Mesenchymal stem cell (in vitro differentiated cells and primary cell): Measurements from ENCODE around the gene LPP.

Experiments used
- DNase-seq: peaks from one replicate; pipeline ENCODE4 v3.0.0-alpha.2; 2013
- H2AFZ ChIP-seq: one replicate; pipeline ENCODE4 v1.6.1; 2013; ENCODE audit warnings: low read depth, mild to moderate bottlenecking, control low read depth, inconsistent platforms, low read length, moderate library complexity
- H2AK5ac ChIP-seq: 2 replicates; pipeline ENCODE4 v1.6.1; 2013; ENCODE audit warnings: low read length, moderate library complexity, mild to moderate bottlenecking, inconsistent platforms; ENCODE audit not compliant: severe bottlenecking
- H2BK120ac ChIP-seq: one replicate; pipeline ENCODE4 v1.6.1; 2013; ENCODE audit warnings: low read depth, mild to moderate bottlenecking, inconsistent platforms, low read length, moderate library complexity
- H2BK12ac ChIP-seq, 2 experiments: one replicate each; pipeline ENCODE4 v1.6.1; 2013; ENCODE audit warnings: inconsistent platforms in 2 of 2, low read length in 2 of 2, mild to moderate bottlenecking in 2 of 2, moderate library complexity in 2 of 2, control low read depth in 1 of 2
- H2BK15ac ChIP-seq: one replicate; pipeline ENCODE4 v1.6.1; 2013; ENCODE audit warnings: mild to moderate bottlenecking, low read depth, inconsistent platforms; ENCODE audit not compliant: poor library complexity, severe bottlenecking
- H2BK5ac ChIP-seq: 2 replicates; pipeline ENCODE4 v1.6.1; 2013; ENCODE audit warnings: low read depth, mild to moderate bottlenecking, low read length, control low read depth, inconsistent platforms; ENCODE audit not compliant: poor library complexity, severe bottlenecking
- H3K14ac ChIP-seq, 2 experiments: one replicate each; pipeline ENCODE4 v1.6.1; 2013; ENCODE audit warnings: inconsistent platforms in 2 of 2, low read length in 2 of 2, control low read depth in 1 of 2, mild to moderate bottlenecking in 1 of 2, moderate library complexity in 1 of 2
- H3K18ac ChIP-seq, 2 experiments: one replicate each; pipeline ENCODE4 v1.6.1; 2013; ENCODE audit warnings: inconsistent platforms in 2 of 2, low read length in 2 of 2, control low read depth in 1 of 2, low read depth in 1 of 2, mild to moderate bottlenecking in 1 of 2
- H3K23ac ChIP-seq, 2 experiments: one replicate each; pipeline ENCODE4 v1.6.1; 2013; ENCODE audit warnings: inconsistent platforms in 2 of 2, low read length in 2 of 2, mild to moderate bottlenecking in 2 of 2, moderate library complexity in 2 of 2, control low read depth in 1 of 2
- H3K27ac ChIP-seq: 2 replicates; pipeline ENCODE4 v1.5.1; 2013; ENCODE audit warnings: mild to moderate bottlenecking, moderate library complexity, low read length, control low read depth, inconsistent platforms; ENCODE audit not compliant: poor library complexity, severe bottlenecking
- H3K27me3 ChIP-seq, 2 experiments: 2 replicates each; pipeline versions ENCODE4 v1.6.1 to v1.7.0; 2013; ENCODE audit warnings: low read length in 2 of 2, mild to moderate bottlenecking in 2 of 2, moderate library complexity in 2 of 2, control low read depth in 1 of 2, inconsistent platforms in 1 of 2; ENCODE audit not compliant: control insufficient read depth in 1 of 2, insufficient read depth in 1 of 2
- H3K36me3 ChIP-seq, 2 experiments: 2 replicates each; pipeline versions ENCODE4 v1.6.1 to v1.7.0; 2013; ENCODE audit warnings: low read length in 2 of 2, control low read depth in 1 of 2, inconsistent platforms in 1 of 2, low read depth in 1 of 2, mild to moderate bottlenecking in 1 of 2; ENCODE audit not compliant: insufficient read depth in 2 of 2, control insufficient read depth in 1 of 2
- H3K4ac ChIP-seq, 2 experiments: one replicate each; pipeline ENCODE4 v1.6.1; 2013; ENCODE audit warnings: inconsistent platforms in 2 of 2, low read length in 2 of 2, mild to moderate bottlenecking in 2 of 2, moderate library complexity in 2 of 2, control low read depth in 1 of 2, low read depth in 1 of 2
- H3K4me1 ChIP-seq: 2 replicates; pipeline ENCODE4 v1.6.1; 2013; ENCODE audit warnings: low read depth, low read length, control low read depth; ENCODE audit not compliant: control insufficient read depth, insufficient read depth
- H3K4me2 ChIP-seq: 2 replicates; pipeline ENCODE4 v1.6.1; 2013; ENCODE audit warnings: low read length, mild to moderate bottlenecking, inconsistent platforms; ENCODE audit not compliant: poor library complexity, severe bottlenecking
- H3K4me3 ChIP-seq, 2 experiments: 2 replicates each; pipeline versions ENCODE4 v1.5.1 to v1.7.0; 2013; ENCODE audit warnings: low read length in 2 of 2, mild to moderate bottlenecking in 2 of 2, control low read depth in 1 of 2, low read depth in 1 of 2; ENCODE audit not compliant: insufficient read depth in 1 of 2
- H3K79me1 ChIP-seq: replicated peaks from 2 replicates; pipeline ENCODE4 v1.6.1; 2013; ENCODE audit warnings: mild to moderate bottlenecking, control low read depth, low read length, inconsistent platforms; ENCODE audit not compliant: poor library complexity, severe bottlenecking
- H3K9ac ChIP-seq: 2 replicates; pipeline ENCODE4 v1.7.0; 2013; ENCODE audit warnings: mild to moderate bottlenecking, low read length, moderate library complexity
- H3K9me3 ChIP-seq: 2 replicates; pipeline ENCODE4 v1.7.0; 2013; ENCODE audit warnings: mild to moderate bottlenecking, low read length; ENCODE audit not compliant: control insufficient read depth
- H4K8ac ChIP-seq: one replicate; pipeline ENCODE4 v1.6.1; 2013; ENCODE audit warnings: inconsistent platforms, mild to moderate bottlenecking, low read length, moderate library complexity
- H4K91ac ChIP-seq: one replicate; pipeline ENCODE4 v1.6.1; 2013; ENCODE audit warnings: mild to moderate bottlenecking, low read length, inconsistent platforms
- WGBS: methylation state at CpG from one replicate; pipeline ENCODE4 v1.1.7; 2013; ENCODE audit warnings: mixed read lengths; 5-methylcytosine and 5-hydroxymethylcytosine counted together

LPP gene

GRCh38 chr3:188125076-188125475, 28.9 kb upstream of the LPP start:
- H4K91ac ChIP-seq: no peak overlapping the region
- H2AK5ac ChIP-seq: no peak overlapping the region
- H3K18ac ChIP-seq: no peak overlapping the region
- H2BK15ac ChIP-seq: no peak overlapping the region
- H3K79me1 ChIP-seq: no peaks in the 10 kb centered on the region
- no peak overlapping the region for H3K9ac ChIP-seq
- no peak overlapping the region for H2AFZ ChIP-seq
- peaks cover 2% of the 10 kb centered on the region for H3K4me1 ChIP-seq
- no peak overlapping the region for H3K4ac ChIP-seq
- no peak overlapping the region for H4K8ac ChIP-seq
- H3K9me3 ChIP-seq: no peaks in the 10 kb centered on the region
- no peak overlapping the region for H2BK12ac ChIP-seq
- H3K14ac ChIP-seq: no peak overlapping the region
- H3K27ac ChIP-seq: no peak overlapping the region
- H3K27me3 ChIP-seq: no peaks in the 10 kb centered on the region
- no peak overlapping the region for H3K4me3 ChIP-seq
- WGBS: 96% methylated on average over 3 of the region's 3 CpGs
- no peaks in the 10 kb centered on the region for H3K36me3 ChIP-seq
- DNase-seq: no peak
- H2BK120ac ChIP-seq: no peak overlapping the region
- H3K23ac ChIP-seq: no peak overlapping the region
- no peak overlapping the region for H2BK5ac ChIP-seq
- H3K4me2 ChIP-seq: no peak overlapping the region

GRCh38 chr3:188126276-188126675, 27.7 kb upstream of the LPP start:
- H2BK15ac ChIP-seq: no peak overlapping the region
- H3K9me3 ChIP-seq: no peaks in the 10 kb centered on the region
- 95% methylated on average over 2 of the region's 2 CpGs for WGBS

GRCh38 chr3:188126934-188127333, 27.0 kb upstream of the LPP start:
- H3K18ac ChIP-seq: no peak overlapping the region
- H4K8ac ChIP-seq: no peak overlapping the region
- H3K4me3 ChIP-seq: no peak overlapping the region
- no peak overlapping the region for H3K9ac ChIP-seq
- no peak overlapping the region for H3K23ac ChIP-seq
- no peaks in the 10 kb centered on the region for H3K36me3 ChIP-seq
- no peak overlapping the region for H2AFZ ChIP-seq
- H2BK5ac ChIP-seq: no peak overlapping the region
- H4K91ac ChIP-seq: no peak overlapping the region
- no peak overlapping the region for H2BK15ac ChIP-seq
- no peak overlapping the region for H3K14ac ChIP-seq
- H3K4me2 ChIP-seq: no peak overlapping the region
- DNase-seq: no peak
- WGBS: 79% methylated on average over 2 of the region's 8 CpGs
- no peak overlapping the region for H2BK12ac ChIP-seq
- H3K27me3 ChIP-seq: no peaks in the 10 kb centered on the region
- H3K9me3 ChIP-seq: no peaks in the 10 kb centered on the region
- no peak overlapping the region for H3K27ac ChIP-seq
- H3K4me1 ChIP-seq: peaks cover 3% of the 10 kb centered on the region
- no peak overlapping the region for H2BK120ac ChIP-seq
- H3K4ac ChIP-seq: no peak overlapping the region
- H2AK5ac ChIP-seq: no peak overlapping the region
- no peaks in the 10 kb centered on the region for H3K79me1 ChIP-seq

More at GRCh38 chr3:188126276-188126675, 27.7 kb upstream of the LPP start:
- H2AK5ac ChIP-seq: no peak overlapping the region
- H2BK120ac ChIP-seq: no peak overlapping the region
- no peak overlapping the region for H3K23ac ChIP-seq
- no peak overlapping the region for H3K9ac ChIP-seq
- no peak overlapping the region for H3K14ac ChIP-seq
- no peak overlapping the region for H3K18ac ChIP-seq
- no peak overlapping the region for H3K4me2 ChIP-seq
- no peak overlapping the region for H4K8ac ChIP-seq
- no peak overlapping the region for H2BK12ac ChIP-seq
- H2AFZ ChIP-seq: no peak overlapping the region
- H3K27ac ChIP-seq: no peak overlapping the region
- no peak for DNase-seq
- H3K36me3 ChIP-seq: no peaks in the 10 kb centered on the region
- H2BK5ac ChIP-seq: no peak overlapping the region
- H3K4me3 ChIP-seq: no peak overlapping the region
- peaks cover 2% of the 10 kb centered on the region for H3K4me1 ChIP-seq
- H3K4ac ChIP-seq: no peak overlapping the region
- H3K27me3 ChIP-seq: no peaks in the 10 kb centered on the region
- no peaks in the 10 kb centered on the region for H3K79me1 ChIP-seq
- H4K91ac ChIP-seq: no peak overlapping the region

- H2BK120ac ChIP-seq: no peak overlapping the region
- no peak overlapping the region for H3K27ac ChIP-seq
- peaks cover 5% of the 10 kb centered on the region for H3K4me1 ChIP-seq
- no peak overlapping the region for H3K4me3 ChIP-seq
- H3K9me3 ChIP-seq: no peaks in the 10 kb centered on the region
- no peak overlapping the region for H3K18ac ChIP-seq
- 83% methylated on average over 1 of the region's 1 CpG for WGBS
- DNase-seq: no peak
- H2BK12ac ChIP-seq: no peak overlapping the region
- no peak overlapping the region for H3K9ac ChIP-seq
- no peaks in the 10 kb centered on the region for H3K36me3 ChIP-seq
- H2AFZ ChIP-seq: no peak overlapping the region
- no peak overlapping the region for H2BK5ac ChIP-seq
- H3K27me3 ChIP-seq: no peaks in the 10 kb centered on the region
- H4K8ac ChIP-seq: no peak overlapping the region
- H3K23ac ChIP-seq: no peak overlapping the region
- H3K79me1 ChIP-seq: no peaks in the 10 kb centered on the region
- no peak overlapping the region for H3K4ac ChIP-seq
- no peak overlapping the region for H3K14ac ChIP-seq
- H2AK5ac ChIP-seq: no peak overlapping the region
- H4K91ac ChIP-seq: no peak overlapping the region
- H3K4me2 ChIP-seq: no peak overlapping the region
- no peak overlapping the region for H2BK15ac ChIP-seq
Observed at GRCh38 chr3:188128905-188129304, 25.1 kb upstream of the LPP start.
